ENCODE results near the gene ZFYVE27.

The ZFYVE27 gene

GRCh38 chr10:97704341-97704740 lies 32.6 kb upstream of the ZFYVE27 start:
- no peak for TF ChIP-seq FOXP2 (optimal IDR thresholded peaks at IDR 0.05; ENCODE audit: control extremely low read depth, extremely low read length, insufficient read depth)
- no peak for TF ChIP-seq EZH2 (IDR thresholded peaks at IDR 0.05)
- no peak for TF ChIP-seq POLR2AphosphoS5 (IDR thresholded peaks at IDR 0.05; ENCODE audit: borderline replicate concordance, low read depth, low read length)
- H3K27ac ChIP-seq = no peak overlapping the region
- no peak overlapping the region for H3K4me3 ChIP-seq
- no peaks in the 10 kb centered on the region for H3K9me3 ChIP-seq (ENCODE audit: low read depth, low read length)
- DNase-seq (ENCODE audit: low read depth, low spot score) = no peak
- no peak overlapping the region for H3K9ac ChIP-seq (ENCODE audit: insufficient read length)
- H3K36me3 ChIP-seq (ENCODE audit: insufficient read depth, low read length) = no peaks in the 10 kb centered on the region

GRCh38 chr10:97705006-97705670 lies 31.8 kb upstream of the ZFYVE27 start:
- Histone ChIP-seq H3K9me3 (ENCODE audit: low read depth, low read length) (no peaks in the 10 kb centered on the region), H3K9ac (ENCODE audit: insufficient read length) (no peak overlapping the region), H3K27ac (no peak overlapping the region), H3K36me3 (ENCODE audit: insufficient read depth, low read length) (no peaks in the 10 kb centered on the region), H3K4me3 (no peak overlapping the region)
- TF ChIP-seq FOXP2 (optimal IDR thresholded peaks at IDR 0.05; ENCODE audit: control extremely low read depth, extremely low read length, insufficient read depth) (no peak), POLR2AphosphoS5 (IDR thresholded peaks at IDR 0.05; ENCODE audit: borderline replicate concordance, low read depth, low read length) (no peak), EZH2 (IDR thresholded peaks at IDR 0.05) (no peak)
- no peak for DNase-seq (ENCODE audit: low read depth, low spot score)

- no peaks in the 10 kb centered on the region for H3K36me3 ChIP-seq (ENCODE audit: insufficient read depth, low read length)
- DNase-seq (ENCODE audit: low read depth, low spot score) = no peak
- TF ChIP-seq EZH2 (IDR thresholded peaks at IDR 0.05) (no peak), FOXP2 (optimal IDR thresholded peaks at IDR 0.05; ENCODE audit: control extremely low read depth, extremely low read length, insufficient read depth) (no peak)
- H3K9ac ChIP-seq (ENCODE audit: insufficient read length) = no peak overlapping the region
- no peaks in the 10 kb centered on the region for H3K9me3 ChIP-seq (ENCODE audit: low read depth, low read length)
- no peak overlapping the region for H3K4me3 ChIP-seq
- no peak overlapping the region for H3K27ac ChIP-seq
Measured at GRCh38 chr10:97707134-97707861, 29.6 kb upstream of the ZFYVE27 start.

- TF ChIP-seq EZH2 (IDR thresholded peaks at IDR 0.05) = no peak
- TF ChIP-seq FOXP2 (optimal IDR thresholded peaks at IDR 0.05; ENCODE audit: control extremely low read depth, extremely low read length, insufficient read depth) = no peak
- no peak for TF ChIP-seq POLR2AphosphoS5 (IDR thresholded peaks at IDR 0.05; ENCODE audit: borderline replicate concordance, low read depth, low read length)
- H3K27ac ChIP-seq = no peak overlapping the region
Measured at GRCh38 chr10:97708167-97708566, 28.8 kb upstream of the ZFYVE27 start.

GRCh38 chr10:97708976-97709946 lies 27.7 kb upstream of the ZFYVE27 start:
- TF ChIP-seq POLR2AphosphoS5 (IDR thresholded peaks at IDR 0.05; ENCODE audit: borderline replicate concordance, low read depth, low read length) (no peak), EZH2 (IDR thresholded peaks at IDR 0.05) (no peak), FOXP2 (optimal IDR thresholded peaks at IDR 0.05; ENCODE audit: control extremely low read depth, extremely low read length, insufficient read depth) (no peak)
- Histone ChIP-seq H3K4me3 (no peak overlapping the region), H3K9me3 (ENCODE audit: low read depth, low read length) (no peaks in the 10 kb centered on the region), H3K9ac (ENCODE audit: insufficient read length) (no peak overlapping the region), H3K27ac (no peak overlapping the region), H3K36me3 (ENCODE audit: insufficient read depth, low read length) (no peaks in the 10 kb centered on the region)
- DNase-seq (ENCODE audit: low read depth, low spot score) = no peak

More at GRCh38 chr10:97708167-97708566, 28.8 kb upstream of the ZFYVE27 start:
- no peak for DNase-seq (ENCODE audit: low read depth, low spot score)
- Histone ChIP-seq H3K9ac (ENCODE audit: insufficient read length) (no peak overlapping the region), H3K36me3 (ENCODE audit: insufficient read depth, low read length) (no peaks in the 10 kb centered on the region), H3K9me3 (ENCODE audit: low read depth, low read length) (no peaks in the 10 kb centered on the region), H3K4me3 (no peak overlapping the region)

GRCh38 chr10:97711640-97712572 lies 25.0 kb upstream of the ZFYVE27 start:
- Histone ChIP-seq H3K9me3 (ENCODE audit: low read depth, low read length) (no peaks in the 10 kb centered on the region), H3K27ac (no peak overlapping the region), H3K4me3 (no peak overlapping the region), H3K36me3 (ENCODE audit: insufficient read depth, low read length) (no peaks in the 10 kb centered on the region), H3K9ac (ENCODE audit: insufficient read length) (no peak overlapping the region)
- no peak for TF ChIP-seq EZH2 (IDR thresholded peaks at IDR 0.05)
- no peak for TF ChIP-seq POLR2AphosphoS5 (IDR thresholded peaks at IDR 0.05; ENCODE audit: borderline replicate concordance, low read depth, low read length)
- TF ChIP-seq FOXP2 (optimal IDR thresholded peaks at IDR 0.05; ENCODE audit: control extremely low read depth, extremely low read length, insufficient read depth) = no peak
- no peak for DNase-seq (ENCODE audit: low read depth, low spot score)

- TF ChIP-seq FOXP2 (optimal IDR thresholded peaks at IDR 0.05; ENCODE audit: control extremely low read depth, extremely low read length, insufficient read depth) = no peak
- TF ChIP-seq EZH2 (IDR thresholded peaks at IDR 0.05) = no peak
- peak; percentile 62; the same call in 1 of the 2 replicates for TF ChIP-seq POLR2AphosphoS5 (IDR thresholded peaks at IDR 0.05; ENCODE audit: borderline replicate concordance, low read depth, low read length)
- Histone ChIP-seq H3K9me3 (ENCODE audit: low read depth, low read length) (no peaks in the 10 kb centered on the region), H3K9ac (ENCODE audit: insufficient read length) (peak within 1 kb of the TSS; percentile 45), H3K36me3 (ENCODE audit: insufficient read depth, low read length) (no peaks in the 10 kb centered on the region), H3K27ac (no peak within 1 kb of the TSS; the same call in 1 of the 2 replicates), H3K4me3 (peak within 1 kb of the TSS; percentile 80)
- no peak for DNase-seq (ENCODE audit: low read depth, low spot score)
Measured at GRCh38 chr10:97713339-97713825, 23.5 kb upstream of the ZFYVE27 start, which contains the start of gene MARVELD1. TSS of gene MARVELD1 (plus strand) at chr10:97713730. CDS start at chr10:97713877, 147 bp downstream.
